Measurements from ENCODE around the gene KXD1.

KXD1 gene

GRCh38 chr19:18618236-18618635 lies 60.6 kb downstream of the KXD1 start:
- no peak for DNase-seq

Data from NCI-H1048 (cell line).